Skeletal muscle cell (primary cell): ENCODE measurements around the gene SMAD7.
"Not testable (repeated sequence)": the region's sequence is repeated elsewhere in the genome, so short reads cannot be mapped to it uniquely, and the experiment has no call there.

Source experiments
- DNase-seq: peaks from one replicate; pipeline ENCODE4 v3.0.0-alpha.2; 2010; ENCODE audit warnings: low read depth
- H3K4me3 ChIP-seq: 2 replicates; pipeline ENCODE4 v1.5.1; 2011; ENCODE audit warnings: low read depth, mild to moderate bottlenecking, control low read depth, low read length, moderate library complexity

Gene SMAD7

GRCh38 chr18:48875314-48875941 is 75.3 kb downstream of the SMAD7 start:
- no peak for DNase-seq
- H3K4me3 ChIP-seq: no peak overlapping the region

- H3K4me3 ChIP-seq: no peak overlapping the region
- DNase-seq: no peak
These were observed 76.0 kb downstream of the SMAD7 start for GRCh38 chr18:48874701-48875162.

- H3K4me3 ChIP-seq: no peak overlapping the region
- DNase-seq: no peak
These were observed 76.5 kb downstream of the SMAD7 start for GRCh38 chr18:48874233-48874632.

DNA sequence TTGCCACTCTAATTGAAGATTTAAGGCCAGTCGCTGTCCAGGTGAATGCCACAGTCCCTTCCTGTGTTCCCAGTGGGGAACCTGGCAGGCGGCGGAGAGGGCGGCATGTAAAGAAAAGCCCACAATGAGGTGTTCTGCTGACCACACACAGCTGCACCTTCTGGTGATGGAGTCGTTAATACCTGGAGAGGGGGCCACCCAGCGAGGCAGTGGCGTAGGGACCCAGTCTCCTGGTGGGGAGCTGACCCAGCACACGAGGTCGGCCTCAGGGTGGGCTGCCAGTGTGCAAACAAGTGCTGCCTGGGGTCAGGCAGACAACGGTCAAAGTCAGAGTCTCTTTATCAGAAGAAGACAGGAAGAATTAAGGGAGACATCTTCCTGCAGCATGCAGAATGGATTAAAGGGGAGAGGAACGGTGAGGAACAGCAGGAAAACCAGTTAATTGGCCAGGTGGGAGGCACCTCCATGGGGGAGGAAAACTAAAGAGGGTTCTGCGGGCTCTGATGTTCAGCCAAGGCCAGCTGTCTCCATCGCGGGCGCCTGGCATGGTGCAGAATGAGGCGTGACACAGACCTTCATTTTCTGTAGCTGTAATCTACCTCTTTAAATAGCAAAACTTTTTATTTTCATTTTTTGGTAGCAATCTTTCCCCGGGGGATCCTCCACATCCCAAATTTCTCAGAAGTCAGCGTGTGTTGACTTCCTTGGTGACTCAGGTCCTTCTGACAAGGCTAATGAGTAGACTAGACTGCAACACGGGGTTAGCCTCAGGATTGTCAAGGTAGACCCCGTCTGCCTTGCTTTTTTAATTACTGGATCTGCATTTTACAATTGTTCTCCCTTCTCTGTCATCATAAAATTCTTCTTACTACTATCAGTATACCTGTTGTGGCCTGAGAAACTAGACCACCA is 78.3 kb downstream of the SMAD7 start:
- DNase-seq: no peak
- no peak overlapping the region for H3K4me3 ChIP-seq

- no peak for DNase-seq
- no peak overlapping the region for H3K4me3 ChIP-seq
These were observed 79.2 kb downstream of the SMAD7 start for GRCh38 chr18:48871391-48872166.

DNA sequence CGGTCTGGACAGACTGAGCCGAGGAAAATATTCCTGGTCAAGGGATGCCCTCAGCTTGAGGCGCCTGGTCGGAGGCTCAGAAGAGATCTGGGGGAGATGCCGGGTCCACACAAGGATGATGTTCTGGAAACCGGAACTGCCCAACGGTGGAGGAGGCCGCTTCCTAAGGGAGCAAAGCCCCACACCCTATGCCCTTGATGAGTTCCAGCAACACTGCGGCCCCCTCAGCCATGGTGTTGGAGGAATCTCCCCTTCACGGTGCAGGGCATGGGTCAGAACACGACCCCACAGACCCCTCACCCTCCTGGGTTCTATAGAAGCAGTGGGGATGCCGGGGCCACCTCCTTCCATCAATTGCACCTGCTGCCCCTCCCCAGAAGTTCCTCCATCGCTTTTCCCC is 79.8 kb downstream of the SMAD7 start:
- not testable (repeated sequence) for DNase-seq, H3K4me3 ChIP-seq
